HK-2 (cell line): ENCODE results near the gene RTN4RL2.

ENCODE experiments used
- DNase-seq: peaks from one replicate; pipeline ENCODE4 v3.0.0-alpha.2; 2018; ENCODE audit not compliant: unreplicated experiment

The RTN4RL2 gene

GRCh38 chr11:57481315-57481714, 21.0 kb downstream of the RTN4RL2 start:
- DNase-seq = no peak

DNA sequence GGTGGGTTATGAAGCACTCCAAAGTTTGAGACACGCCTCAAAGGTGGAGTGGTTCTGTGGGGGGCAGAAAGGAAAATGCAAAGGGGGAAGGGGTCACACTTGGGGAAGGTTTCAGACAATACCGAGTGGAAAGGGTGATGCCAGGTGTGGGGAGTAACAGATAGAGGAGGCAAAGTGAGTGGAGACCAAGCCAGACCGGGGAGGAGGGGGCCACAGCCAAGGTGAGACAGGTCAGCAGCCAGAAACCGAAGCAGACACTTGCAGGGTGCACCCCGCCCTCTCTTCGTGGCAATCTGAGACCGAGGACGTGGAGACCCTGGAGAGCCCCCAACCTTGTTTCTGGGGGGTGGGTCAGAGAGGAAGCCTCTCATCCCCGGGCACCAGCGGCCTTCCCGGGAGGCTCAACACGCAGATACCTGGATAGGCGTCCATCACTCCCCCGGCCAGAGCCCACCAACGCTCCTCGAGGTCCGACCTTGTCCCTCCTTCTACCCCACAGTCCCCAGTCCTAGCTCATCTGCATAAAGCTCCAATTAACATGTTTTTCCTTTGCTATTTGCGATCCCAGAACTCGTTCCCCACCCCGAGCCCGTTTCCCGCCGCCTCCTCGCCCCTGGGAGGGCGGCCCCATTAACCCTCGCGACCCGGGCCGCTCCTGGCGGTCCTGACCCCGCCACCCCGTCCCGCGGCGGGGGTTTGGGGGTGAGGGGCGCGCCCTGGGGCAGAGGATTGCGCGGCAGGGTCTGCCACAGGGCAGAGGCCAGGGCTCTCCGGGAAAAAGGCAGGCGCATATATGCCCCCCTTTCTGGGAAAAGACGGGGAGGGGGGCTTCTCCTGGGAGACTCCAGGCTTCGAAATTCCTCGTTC, 21.8 kb downstream of the RTN4RL2 start:
- DNase-seq = no peak

DNA sequence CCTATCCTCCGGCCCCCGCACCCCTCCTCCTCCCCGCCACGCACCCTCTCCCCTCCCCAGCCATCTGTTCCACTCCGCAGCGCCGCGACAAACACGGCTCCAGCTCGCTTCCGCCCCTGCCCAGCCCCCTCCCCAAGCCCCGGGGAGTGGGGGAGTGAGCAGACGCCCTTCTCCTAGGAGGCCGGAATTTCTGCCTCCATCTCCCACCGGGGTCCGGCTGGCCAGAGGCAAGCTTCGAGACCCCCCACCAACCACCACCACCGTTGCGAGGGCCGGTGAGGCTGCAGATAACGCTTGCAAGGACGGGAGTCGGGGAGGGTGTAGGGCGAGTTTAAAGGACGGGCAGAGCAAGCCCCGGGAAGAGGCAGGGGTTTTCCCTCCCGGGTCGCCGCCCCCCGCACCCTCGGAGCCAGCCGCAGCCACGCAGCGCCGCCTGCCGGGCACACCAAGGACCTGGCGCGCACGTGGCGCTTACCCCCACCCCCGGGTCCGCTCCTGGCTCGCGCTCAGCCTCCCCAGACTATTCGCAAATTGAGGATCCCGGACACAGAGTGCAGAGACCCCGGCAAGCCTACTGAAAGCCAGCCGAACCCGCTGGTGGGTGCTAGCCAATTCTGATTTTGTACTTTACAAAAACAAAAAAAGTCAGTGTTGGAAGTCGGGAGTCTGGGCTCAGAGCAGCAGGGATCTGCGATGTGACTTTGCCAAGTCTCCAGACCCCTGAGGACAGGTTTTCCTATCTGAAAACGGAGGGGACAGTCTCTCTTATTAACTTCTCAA, 22.6 kb downstream of the RTN4RL2 start:
- DNase-seq = peak; percentile 60

DNA sequence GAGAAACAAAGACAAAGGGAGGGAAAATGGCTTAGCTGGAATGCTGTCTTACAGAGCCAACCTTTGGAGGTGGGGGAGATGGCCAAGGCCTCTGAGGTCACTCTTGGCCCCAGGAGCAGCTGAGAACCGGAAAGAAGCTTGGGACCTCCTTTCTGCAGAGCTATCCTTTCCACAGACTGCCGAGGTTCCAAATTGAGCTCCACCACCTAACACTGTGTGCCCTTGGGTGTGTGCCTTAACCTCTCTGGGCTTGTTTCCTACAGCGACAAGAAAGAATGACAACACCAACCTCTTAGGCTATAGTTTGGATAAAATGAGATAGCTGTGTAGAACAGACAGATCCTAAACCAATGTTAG, 23.2 kb downstream of the RTN4RL2 start:
- no peak for DNase-seq

- DNase-seq = no peak
These were observed 23.9 kb downstream of the RTN4RL2 start for GRCh38 chr11:57484141-57484710.

DNA sequence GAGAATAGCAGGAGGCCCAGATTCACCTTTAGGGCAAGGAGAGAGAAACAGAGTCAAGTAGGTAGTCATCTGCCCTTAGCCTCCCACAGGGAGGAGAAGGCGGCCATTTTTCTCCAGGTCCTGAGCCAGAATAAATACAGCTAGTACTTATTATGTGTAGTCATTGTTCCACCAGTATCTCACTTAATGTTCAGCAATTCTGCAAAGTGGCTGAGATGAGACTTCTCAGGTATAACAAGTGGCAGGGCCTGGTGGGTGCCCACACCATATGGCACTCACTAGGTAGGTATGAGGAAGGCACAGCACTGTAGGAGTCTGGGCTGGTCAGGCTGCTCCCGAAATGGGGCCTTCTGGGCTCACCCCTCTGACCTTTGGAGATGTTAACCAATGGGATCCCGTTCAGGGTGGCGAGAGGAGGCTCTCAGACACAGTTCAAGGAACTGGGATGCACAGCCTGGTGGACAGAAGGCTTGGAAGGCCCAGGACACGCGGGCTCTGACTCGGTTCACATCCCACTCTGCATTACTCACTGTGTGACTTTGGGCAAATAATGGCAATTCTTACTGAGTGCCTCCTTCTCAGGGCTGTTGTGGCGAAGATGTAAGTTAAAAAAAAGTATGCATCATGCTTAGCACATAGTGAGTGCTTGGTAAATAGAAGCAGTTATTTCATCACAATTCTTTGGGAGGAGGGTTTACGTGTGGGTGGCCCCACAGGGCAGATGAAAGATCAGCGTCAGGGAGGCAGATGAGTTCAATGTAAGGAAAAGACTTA, 25.1 kb downstream of the RTN4RL2 start:
- DNase-seq = no peak

- no peak for DNase-seq
These were observed 26.9 kb downstream of the RTN4RL2 start for GRCh38 chr11:57487021-57487778.

DNA sequence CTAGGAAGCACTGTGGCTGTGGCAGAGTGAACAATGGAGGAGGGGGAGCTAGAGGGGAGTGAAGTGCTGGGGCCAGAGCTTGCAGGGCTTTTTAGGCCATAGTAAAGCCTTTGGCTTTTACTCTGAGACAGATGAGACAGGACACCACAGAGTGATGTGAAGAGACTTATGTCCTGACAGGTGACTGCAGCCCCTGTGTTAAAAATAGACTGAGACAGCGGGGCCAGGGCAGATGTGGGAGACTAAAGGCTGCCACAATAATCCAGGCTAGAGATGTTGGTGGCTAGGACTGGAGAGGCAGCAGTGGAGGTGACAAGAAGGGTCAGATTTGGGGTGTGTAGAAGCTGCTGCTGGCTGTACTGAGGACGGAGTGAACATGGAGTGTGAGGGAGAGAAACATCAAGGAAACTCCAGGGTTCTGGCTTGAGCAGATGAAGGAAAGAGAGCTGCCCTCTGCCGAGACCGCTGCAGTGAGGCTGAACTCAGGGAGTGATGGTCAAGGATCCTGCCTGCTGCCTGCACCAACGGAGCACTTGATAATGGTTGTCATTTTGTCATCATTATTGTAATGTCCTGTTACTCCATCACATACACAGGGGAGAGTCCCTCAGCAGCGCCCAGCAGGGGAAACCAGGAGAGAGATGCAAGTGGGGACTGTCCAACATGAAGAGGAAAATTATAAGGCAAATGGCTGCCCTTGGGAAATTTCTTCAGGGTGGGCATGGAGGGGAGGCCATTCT, 27.8 kb downstream of the RTN4RL2 start:
- DNase-seq = no peak

GRCh38 chr11:57490456-57491248, 30.3 kb downstream of the RTN4RL2 start:
- no peak for DNase-seq

DNA sequence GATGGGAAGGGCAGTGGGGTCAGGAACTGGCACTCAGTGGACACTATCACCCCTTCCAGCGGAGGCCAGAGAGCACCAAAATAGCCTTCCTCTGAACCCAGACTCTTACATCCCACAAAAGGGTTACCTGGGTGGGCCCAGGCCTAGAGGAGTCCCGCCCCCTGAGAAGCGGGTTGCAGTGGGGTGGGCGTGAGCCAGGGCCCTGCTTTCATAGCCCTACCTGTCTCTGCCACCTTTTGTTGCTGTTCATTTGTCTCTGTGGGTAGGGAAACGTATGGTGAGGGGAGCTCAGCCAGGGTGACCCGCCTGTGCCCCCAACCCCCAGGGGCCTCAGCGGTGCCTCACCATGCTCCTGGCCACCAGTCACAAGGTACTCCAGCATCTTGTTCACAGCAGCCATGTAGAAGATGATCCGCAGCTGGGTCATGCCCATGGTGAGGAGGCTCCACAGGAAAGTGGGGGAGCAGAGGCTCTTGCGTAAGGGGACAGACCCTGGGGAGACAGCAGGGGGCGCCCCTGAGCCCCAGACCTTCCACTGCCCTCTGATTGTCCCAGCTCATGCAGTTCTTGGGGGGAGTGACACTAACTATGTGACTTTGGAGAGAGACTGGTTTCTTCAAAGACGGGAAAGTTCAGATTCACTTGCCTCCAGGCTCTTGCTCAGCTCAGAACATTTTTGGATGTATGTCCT, 31.2 kb downstream of the RTN4RL2 start:
- no peak for DNase-seq

DNA sequence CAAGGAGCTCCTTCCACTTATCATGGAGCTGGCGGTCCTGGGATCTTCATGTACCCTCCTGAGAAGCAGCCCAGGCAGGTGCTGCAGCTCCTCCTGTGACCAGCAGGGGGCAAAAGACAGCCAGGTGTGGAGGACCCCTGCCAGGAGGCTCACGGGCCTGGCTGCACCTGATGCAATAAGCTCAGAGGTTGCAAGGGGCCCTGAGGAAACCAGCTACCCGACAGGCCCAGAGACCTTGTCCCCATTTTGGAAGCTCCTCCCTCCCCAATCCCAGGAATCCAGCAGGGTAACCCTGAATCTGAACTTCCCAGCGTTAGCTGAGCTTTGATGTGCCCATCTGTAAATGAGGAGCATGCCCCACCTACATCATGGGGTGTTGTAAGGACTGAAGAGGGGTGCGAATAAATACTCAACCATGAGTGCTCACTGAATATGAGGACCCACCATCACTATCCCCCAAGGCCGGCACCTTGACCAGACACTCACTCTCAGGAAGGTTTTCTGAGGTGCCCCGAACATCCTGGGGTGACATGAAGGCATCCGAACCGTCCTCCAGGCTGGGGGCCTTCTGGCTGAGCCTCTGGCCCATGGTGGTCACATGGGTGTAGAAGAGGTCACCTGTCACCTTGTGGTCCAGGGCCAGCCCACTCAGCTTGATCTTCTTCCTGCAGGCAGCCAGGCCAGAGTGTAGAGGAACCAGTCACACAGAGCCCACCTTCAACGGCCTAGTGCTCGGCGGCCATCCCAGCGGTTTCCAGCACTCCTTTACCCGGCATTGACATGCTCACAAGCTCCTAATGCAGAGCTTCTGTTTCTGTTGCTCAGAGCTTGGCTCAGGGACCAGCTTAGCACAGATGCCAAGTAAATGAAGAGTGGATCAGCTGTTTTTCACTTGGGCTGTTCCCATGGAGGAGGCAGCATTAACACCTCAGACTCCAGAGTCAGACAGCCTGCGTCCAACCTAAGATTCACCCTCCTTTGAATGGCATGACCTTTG, 33.5 kb downstream of the RTN4RL2 start:
- DNase-seq = peak; percentile 55

DNA sequence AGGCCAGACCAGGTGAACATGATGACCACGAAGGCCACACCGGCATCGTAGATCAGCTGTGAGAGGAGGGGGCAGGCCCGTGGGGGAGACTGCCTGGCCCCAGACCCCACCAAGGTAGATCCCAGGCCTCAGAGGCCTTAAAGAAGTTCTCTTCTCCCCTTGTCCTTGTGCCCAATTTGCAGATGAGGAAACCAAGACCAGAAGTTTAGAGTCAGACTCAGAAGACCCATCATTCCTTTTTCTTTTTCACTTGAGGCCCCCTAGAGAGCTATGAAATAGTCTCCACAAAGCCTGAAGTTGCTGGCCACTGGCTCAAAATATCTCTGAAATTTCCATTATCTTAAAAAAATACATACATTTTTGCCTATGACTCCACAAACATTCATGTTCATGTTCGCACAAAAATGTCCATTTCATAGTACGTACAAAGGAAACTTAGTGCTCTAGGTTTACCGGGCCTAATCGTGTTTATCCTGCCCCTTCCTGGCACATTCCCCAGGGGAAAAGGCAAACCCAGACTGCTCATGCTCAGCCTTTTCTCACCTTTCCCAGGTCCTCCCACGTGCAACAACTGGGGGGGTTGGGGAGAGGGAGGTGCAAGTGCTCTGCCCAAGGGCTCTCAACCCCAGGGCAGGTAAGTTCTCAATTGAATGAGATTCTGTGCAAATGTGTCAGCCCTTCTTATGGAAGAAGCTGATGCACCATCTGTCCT, 35.9 kb downstream of the RTN4RL2 start:
- no peak for DNase-seq

GRCh38 chr11:57497303-57498247, 37.2 kb downstream of the RTN4RL2 start:
- DNase-seq = no peak

DNA sequence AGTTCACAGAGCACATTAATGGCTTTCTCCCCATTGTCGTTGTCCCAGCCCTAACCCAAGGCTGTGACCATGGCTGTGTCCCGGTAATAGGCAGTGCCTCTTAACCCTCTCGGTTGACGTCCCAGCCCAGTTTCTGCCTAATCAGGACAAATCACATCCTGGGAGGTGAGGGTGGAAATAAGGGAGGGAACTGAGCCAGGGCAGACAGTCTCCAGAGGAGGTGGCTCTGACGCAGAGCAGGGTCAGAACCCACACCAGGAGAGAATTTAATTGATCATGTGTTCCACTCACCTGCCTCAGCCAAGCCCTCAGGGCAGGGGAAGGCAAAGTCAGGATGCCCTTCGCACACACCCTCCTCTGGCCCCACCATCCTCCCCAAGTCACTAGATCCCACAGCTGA, 38.2 kb downstream of the RTN4RL2 start:
- no peak for DNase-seq

DNA sequence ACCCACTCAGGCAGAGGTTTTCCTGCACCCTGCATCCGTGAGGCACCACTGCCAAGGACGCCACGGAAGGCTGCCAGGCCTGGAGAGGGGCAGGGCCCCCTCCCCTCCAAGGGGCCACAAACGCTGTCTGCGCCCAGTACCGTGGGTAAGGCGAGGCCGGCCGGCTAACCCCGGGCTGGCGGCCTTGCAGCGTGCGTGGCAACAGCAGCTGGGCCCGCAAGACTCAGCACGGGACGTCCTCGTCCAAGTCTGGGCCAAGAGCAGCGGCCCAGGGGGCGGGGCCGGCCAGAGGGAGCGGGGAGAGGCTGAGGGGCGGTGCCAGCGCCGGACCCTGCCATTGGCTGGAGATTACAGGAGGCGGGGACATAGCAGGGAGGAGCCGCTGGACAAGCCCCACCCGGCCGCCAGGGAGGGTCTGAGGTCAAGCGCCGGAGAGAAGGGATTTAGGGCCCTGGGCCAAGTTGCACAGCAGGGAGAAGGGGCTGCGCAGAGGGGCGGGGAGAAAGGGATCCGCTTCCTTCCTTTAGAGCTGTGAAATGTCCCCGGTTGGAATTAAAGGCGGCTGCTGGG, 39.2 kb downstream of the RTN4RL2 start:
- peak; percentile 74 for DNase-seq

DNA sequence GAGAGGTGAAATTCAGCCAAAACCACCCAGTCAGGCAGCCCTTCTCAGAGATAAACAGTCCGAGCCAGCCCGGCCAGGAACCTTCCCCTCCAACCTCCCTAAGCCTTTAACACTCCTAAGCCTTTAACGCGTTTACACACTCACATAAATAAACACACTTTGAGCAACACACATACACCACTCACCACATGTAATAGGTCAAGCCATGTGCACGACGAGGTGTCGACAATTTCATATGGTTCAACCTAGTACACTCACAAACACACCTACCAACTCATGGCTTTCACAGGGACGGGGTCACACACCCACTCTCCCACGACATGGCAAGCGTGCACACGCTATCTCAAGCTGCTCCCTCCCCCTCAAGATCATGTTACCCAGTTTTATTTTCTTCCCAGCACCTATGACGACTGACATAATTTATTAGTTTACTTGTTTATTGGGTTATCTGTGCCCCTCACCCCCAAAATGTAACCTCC, 39.7 kb downstream of the RTN4RL2 start:
- no peak for DNase-seq
